MV-4-11 (cell line): ENCODE measurements around the gene PLEKHA6.

ENCODE experiments used
- DNase-seq: peaks from one replicate; lab custom pipeline; 2025; lab: John Stamatoyannopoulos, UW

PLEKHA6 gene

DNA sequence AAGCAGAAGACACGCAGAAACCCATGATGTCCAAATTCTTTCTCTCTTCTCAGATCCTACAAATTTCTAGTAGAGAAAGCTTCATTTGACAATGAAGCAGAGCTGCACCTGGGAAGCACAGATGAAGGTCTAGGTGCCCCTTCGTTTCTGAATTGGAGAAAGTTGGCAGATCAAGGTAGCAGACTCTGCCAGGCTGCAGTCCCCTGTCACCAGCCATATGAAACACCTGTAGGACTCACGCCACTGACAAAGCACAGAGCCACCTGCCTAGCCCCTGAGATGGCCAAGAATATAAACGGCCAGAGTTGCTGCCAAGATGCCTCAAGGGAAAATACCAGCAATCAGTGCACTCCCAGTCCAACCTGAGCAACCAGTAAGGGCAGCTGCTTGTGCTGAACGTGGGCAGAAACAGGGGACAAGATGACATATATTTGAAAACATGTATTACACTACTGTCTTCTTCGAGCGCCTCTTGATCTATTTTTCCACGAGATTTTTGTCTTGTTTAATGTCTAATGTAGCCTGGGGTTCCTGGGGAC, 20.6 kb upstream of the PLEKHA6 start:
- DNase-seq, result no peak

DNA sequence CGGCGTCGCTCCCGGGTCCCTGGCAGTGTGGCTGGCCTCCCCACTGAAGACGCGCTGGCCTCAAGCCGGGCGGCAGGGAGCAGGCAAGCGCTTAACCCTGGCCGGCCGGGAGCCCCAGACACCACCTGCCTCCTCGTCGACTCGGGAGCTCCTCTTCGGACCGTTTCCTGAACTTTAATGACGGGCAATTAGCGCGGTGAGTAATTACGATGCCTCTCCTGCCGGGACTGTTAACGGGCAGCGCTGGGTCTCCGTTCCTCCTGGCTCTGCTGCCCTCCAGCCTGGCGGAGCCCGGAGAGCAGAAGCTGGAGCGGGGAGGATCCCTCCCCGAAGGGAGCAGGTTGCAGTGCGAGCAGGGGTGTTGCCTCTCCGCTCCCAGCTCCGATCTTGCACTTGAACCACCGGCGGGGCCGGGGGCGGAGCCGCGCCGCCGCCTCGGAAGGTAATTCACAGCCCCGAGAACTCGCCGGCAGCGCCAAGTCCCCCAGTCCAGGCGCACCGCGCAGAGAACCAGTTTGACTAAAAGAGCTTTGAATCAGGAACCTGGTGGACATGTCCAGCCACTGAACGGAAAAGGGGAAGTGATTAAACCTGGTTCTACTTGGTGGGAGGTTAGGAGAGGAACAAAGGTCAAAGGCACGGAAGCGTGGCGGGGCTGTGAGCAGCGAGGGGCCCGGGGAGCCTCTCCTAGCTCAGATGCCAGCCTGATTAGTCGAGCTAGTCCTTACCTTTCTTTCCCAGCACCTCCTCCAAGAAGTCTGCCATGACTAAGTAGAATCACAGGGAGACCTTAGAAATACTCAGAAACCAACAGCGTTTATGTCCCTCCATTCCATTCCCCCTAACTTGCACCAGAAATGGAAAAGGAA, 18.3 kb upstream of the PLEKHA6 start:
- DNase-seq, result peak; percentile 54

DNA sequence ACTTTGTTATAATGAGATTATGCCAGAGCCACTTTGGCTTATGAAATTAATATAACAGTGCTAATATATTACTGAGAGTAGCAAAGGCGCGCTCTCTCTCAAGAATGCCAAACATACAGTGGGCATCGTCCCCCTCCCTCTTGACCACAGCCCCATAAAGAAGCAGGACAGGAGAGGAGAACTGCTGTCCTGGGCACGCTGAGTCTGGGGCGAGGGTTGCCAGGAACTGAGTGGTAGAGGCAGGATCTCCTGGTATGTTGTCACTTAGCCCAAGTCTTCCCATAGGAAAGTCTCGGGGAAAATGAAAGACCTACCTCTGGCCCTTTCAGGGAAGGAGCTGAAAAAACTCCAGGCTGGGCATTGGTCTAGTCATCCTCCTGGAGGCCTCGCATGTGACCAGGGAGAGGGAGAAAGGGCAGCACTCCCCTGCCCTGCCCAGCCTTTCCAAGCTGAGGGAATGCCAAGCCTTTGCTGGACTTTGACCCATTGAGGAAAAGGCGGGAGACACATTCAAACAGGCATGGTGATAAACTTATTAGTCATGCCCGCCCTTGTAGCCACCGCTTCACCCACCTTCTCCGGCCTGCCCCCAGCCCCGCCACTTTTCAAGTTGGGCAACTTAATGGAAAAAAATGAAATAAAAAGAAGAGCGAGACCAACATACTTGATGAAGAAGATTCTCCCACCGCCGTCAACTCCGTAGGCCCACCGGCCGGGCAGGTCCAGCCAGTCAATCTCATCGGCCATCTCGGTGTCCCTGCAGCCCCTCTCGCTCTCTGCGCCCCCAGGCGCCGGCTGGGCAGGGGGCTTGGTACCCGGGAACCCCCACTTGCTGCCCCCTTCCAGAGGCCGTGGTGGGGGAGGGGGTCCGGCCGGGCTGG, 17.4 kb upstream of the PLEKHA6 start:
- no peak for DNase-seq

DNA sequence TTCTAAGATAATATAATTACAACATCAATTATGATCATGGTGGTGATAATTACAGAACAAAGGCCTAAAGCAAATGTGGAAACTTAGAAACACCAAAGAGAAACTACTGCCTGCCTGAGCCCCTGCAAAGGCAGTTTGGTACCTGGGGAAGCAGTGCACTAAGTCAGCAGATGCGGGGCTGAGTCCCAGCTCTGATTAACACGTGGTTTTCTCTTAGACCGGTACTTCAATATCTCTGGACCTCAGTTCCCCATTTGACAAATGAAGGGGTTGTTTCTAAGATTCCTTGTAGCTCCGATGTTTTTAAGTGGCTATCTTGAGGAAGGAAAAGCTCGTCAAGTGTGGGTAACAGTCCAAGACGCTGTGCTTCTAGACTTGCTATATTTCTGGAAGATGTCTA, 16.7 kb upstream of the PLEKHA6 start:
- no peak for DNase-seq

DNA sequence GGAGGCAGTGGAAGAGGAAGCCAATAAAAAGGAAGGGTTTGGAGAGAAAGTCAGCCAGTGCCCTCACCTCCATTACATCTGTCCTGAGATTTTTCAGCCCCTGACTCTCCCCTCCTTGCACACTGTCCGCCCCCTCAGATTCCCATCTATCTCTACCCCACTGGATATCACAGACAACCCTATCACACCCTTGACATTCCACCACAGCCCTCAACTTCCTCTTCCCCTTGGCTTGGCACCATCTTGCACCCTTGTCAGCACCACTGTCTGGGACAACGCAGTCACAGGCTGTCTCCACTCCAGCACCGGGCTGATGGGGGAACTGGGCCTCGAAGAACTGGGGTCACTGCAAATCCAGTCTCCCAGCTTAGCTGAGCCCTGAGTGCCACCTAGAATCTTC, 14.2 kb upstream of the PLEKHA6 start:
- DNase-seq, result no peak

DNA sequence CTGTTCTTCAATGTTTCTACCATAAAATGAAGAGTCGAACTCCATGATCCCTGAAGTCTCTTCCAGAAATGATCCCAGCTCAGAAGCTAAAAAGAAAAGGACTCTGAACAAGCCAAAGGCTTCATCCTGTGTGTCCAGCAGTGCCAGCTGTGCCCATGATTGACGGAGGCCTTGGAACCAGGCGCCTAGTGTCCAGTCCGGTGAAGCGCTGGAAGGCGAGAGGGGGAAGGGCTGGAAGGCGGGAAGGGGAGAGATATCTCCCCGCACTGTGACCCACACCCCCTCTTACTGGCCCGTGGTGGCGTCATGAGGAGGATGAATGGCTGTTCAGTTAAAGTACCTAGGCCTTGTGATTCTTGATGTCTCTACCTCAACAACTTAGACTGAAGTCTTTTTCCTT, 10.4 kb upstream of the PLEKHA6 start:
- no peak for DNase-seq

DNA sequence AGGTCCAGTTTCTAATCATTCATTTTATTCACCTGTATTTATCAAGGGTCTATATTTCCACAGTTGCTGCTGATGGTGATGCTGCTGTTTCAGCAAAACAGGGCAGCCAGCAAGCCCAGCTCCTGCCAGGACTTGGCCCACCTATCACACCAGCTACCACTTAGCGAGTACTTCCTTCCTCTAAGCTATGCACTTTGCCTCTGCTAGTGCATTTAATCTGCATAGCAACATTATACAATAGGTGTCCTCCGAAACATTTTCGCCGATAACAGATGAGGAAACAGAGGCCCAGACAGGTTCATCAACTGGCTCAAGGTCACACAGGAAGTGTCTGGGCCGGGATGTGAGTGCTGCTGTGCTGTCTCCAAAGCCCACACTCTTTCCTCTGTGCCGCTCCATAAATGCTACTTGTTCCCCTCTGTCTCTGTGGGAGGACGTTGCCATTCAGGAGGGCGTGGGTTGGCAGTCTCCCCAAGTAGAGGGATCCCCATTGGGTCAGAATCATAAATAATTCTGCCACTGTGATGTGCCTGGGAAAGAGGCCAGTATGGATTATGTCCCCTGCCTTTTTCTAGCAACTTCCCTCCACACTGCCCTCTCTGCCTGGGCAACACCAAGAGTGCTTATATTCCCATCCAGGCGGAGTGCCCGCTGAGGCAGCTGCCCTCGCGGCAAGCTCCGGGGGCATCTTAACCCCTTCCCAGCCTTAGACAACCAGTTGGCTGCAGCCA, 9.4 kb upstream of the PLEKHA6 start:
- no peak for DNase-seq

DNA sequence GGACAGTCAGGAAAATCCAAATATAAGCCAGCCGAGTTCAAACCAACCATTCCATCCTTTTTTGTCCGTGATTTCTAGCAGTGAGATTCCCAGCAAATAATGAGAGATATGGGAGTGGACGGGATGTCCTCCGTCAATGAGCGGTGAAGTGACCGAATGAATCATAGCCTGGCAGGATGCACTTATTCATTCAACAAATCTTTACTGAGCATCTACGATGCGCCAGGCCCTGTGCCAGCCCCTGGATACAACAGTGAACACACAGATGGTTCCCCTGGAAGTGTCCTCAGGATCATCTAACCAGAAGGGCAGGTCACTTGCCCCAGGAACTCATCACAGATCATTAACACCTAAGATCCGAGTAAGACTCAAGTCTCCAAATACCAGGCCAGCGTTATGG, 8.2 kb upstream of the PLEKHA6 start:
- DNase-seq, result no peak

DNA sequence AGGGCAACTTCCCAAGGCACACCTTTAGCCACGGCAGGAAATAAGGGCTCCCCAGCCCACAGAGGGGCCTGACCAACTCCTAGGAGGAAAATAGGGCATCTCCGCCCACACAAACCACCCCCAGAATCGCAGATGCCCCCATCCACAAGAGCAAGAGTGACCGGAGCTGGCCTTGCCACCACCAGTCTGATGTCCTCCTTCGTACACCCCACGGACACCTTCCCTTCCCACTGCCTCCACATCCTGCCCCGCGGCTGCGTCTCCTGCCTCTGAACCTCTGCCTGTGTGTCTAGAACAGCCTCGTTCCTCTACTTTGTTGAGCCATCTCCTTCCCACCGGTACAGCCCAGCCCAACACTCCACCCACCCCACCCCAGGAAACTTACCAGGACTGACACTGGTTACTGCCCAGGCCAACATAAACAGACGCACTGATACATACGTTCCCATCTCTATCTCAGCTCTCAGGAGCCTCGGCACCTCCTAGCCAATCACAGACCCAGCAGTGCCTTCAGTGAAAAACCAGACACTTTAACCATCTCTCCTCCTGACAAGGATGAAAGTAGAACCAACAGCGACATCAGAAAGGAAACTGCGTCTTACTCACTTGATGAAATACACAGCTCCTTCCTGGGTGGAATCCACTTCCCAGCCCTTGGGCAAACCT, 7.6 kb upstream of the PLEKHA6 start:
- no peak for DNase-seq

DNA sequence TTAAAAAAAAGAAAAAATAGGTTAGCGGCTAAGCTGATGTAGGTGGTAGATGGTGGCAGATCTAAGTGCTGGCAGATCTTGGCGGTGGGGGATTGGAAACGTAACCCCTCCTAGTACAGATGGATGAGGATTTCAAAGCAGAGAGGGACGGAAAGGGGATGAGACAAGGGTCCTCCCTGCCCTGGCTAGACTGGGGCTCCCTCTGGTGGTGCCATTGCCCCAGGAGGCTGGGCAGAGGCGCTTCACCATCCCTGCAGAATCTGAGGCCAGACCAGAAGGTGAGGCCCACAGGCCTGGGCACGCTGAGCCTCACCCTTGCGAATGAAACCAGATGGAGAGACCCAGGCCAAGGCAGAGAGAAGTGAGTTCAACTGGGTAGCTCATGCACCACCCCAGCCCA, 7.0 kb upstream of the PLEKHA6 start:
- no peak for DNase-seq

DNA sequence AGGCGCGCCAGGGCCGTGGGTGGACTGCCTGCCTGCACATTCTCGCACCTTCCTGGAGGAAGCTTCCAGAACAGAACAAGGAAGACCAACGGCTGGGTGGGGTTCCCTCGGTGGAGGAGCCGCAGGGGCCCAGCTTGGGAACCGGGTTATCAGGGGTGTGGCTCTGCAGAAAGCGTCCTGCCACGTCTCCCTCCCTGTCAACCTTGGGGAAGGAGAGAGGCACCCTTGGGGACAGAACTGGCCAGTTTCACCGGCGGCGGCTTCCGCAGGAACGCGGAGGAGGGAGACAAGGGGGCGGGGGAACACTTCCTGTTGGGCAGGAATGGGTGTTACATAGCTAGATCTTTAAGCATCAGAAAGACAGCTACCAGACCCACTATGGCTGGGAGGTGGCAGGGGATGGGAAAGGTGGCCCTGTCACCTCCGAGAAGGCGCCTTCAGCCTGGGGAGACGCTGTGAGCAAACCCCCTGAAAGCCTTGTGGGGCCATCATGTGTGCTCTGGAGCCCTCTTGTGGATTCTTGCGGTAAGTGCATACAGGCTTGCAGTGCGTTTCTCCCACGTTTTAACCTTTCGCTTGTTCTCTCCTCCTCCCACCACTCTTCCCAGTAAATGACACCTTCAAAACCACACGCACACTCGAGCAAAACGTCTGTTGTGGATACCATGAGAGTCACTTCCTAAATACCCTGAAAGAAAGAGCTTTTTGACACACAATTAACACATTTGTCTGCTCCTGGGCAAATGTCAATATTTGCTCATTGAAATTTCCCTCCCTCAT, 3.8 kb upstream of the PLEKHA6 start:
- peak; percentile 66 for DNase-seq

DNA sequence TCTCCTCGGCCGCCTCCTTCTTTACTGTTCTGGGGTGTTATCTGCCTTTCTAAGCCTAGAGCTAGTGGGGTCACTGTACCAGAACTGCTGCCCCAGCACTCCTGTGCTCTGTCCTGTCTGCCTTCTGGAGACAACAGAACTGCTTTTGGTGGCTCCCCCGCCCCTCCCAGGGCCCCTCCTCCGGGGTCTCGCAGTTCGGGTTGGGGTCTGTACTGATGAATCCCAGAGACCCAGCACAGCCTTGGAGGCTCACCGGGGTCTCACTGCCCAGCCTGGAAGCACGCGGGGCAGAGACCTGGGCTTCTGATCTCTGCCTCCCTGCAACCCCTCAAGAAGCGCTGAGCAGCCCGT, 3.2 kb upstream of the PLEKHA6 start:
- no peak for DNase-seq

DNA sequence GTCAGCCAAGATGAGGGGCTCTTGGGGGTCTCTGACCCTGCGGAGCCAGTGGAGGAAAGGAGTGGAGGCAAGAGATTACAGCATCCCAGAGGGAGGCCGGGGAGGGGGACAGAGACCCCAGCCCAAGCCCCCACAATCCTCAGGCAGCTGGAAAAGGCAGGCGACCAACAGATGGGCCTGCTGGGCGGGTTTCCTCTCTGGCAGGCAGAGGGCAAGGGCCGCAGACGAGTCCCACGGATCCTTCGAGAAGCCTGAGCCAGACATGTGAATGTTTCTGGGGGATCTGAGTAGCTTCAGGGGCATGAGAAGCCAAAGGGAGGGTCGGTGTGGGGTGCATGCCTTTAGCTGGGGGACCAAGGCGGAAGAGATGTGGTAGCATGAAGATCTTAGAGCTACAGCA, 2.1 kb upstream of the PLEKHA6 start:
- DNase-seq, result no peak

DNA sequence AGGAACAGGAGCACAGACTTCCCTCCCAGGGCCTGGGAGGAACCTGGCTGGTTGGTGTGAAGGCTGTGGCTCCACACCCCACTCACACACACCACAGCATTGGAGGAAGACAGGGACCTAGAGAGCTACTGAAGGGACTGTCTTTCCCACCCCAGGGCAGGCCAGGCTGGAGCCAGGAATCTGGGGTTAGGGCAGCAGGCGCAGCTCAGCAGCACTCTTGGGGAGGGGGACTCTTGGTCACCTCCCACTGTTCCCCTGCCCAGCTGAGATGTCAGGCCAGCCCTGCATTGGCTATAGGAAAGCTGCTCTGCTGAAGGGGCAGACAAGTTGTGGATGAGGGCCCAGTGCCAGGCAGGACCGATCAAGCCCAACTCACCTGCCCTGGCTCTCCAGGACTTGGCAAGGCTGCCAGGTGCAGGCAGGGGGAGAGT, 1.6 kb upstream of the PLEKHA6 start:
- no peak for DNase-seq

DNA sequence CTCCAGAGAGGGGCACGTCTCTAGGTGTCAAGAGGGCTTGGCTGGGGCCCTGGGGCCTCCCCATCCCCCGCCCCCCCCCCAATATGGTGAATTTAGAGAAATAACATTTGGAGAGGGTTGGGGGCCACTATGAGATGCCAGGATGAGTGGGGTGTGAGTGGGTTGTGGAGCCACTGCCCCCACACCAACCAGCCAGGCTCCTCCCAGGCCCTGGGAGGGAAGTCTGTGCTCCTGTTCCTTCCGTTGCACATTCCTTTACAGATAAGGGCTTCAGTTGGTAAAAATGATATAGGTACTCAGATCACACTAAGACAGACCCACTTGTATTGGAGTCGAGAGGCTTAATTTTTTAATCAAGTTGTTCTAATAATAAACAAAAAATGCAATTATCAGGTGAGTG, 585 bp upstream of the PLEKHA6 start:
- DNase-seq, result no peak

DNA sequence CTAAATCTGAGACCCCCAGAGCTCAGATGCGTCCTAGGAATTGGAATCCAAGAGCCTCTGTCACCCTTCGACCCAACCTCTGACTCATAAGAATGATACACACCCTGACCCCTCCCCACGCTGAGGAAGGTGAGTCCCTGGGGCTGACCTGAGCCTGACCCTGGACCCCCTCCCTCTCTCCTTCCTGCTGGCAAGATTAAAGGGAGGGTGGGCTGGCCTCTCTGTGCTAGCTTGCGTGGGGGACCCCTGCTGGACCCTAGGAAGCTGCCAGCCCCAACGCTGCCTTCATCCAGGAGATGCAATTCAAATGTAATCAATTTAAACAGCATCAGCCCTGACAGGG, 627 bp downstream of the PLEKHA6 start:
- no peak for DNase-seq

DNA sequence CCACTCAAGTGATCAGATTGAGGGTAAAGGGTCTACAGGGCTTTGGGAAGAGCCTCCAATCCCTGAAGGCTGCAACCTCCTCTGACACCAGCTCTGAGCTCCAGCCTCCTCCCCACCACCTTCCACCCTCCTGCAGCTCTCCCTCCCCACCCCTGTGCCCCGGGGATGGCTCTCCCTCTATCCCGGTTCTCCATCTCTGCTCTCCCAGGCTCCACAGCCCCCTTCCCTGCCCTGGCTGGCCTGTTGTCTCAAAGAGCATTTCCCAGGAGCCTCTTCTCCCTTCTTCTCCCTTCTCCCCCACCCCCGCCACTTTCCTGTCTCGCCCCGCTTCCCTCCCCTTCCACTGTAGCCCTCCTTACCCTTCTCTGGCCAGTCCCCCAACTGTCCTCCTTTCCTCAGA, 1.1 kb downstream of the PLEKHA6 start:
- DNase-seq, result no peak

DNA sequence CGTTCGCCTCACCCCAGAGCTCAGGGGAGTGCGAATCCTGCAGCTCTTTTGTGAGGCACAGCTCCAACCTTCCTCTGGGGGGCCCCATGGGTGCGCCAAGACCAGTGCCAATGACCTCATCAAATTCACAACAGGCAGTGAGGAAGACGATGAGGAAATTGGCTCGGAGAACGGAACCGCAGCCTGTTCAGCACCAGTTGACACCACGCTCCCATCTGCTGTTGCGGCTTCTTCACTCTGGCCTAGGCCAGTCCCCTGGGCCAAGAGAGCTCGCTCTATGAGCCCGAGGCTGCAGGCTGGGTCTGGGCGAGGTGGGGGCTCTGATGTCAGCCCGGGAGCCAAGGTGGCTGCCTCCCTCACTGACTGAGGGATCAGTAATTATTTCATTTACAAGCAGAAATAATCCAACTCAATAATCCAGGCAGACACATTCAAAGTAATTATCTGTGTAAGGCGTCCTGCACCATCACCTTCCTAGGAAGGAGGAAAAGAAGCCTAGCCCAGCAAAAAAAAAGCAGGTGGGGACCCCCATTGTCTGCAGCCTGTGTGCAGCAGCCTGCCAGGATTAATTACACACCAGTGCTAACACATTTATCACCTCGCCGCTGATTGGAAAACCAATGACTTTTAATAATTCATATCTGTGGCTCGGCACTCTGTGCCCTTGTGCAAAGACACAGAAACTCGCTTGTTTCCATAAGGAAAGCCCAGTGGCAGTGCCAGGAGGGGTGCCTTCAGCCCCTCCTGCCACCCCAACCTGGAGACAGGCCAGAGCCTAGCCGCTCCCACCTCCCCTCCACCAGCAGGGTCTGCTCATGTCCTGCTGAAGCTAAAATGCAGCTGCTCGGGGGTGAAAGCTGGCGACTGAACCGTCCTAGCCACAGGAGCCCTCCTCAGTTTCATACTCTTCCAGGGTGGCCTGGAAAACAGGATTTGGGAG, 1.9 kb downstream of the PLEKHA6 start:
- peak; percentile 85 for DNase-seq

DNA sequence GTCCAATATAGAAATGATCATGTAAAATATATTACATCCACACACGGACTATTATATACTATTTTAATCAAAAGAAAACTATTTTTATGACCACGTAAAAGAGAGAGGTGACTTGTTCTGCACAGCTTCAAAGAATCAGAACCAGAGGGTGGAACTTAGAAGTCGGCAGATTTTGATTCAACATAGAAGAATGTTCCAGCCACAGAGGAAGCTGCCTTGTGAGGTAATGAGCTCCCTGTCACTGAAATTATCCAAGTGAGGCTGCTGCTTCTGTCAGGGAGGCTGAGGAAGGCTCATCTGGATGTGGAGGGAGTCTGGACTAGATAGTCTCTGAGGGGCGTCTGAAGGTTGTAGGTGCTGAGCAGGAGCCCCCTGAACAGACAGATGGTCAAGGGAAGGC, 2.7 kb downstream of the PLEKHA6 start:
- DNase-seq, result no peak

DNA sequence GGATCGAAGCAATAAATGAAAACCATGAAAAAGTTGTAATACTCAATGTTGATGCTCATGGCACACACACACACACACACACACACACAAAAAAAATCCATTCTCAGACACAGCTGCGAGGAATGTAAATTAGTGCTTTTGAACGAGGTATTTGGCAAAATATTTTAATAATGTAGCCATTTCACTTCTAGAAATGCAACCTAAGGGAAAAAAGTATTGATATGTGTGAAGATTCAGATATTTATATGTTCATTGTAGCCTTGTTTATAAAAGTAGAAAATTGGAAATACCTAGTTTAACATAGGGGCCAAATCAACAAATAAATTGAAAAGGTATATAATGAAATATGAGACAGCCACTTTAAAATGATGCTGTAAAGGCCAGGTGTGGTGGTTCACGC, 3.8 kb downstream of the PLEKHA6 start:
- no peak for DNase-seq
